Neural cell (in vitro differentiated cells): ENCODE results near the gene CDC20. TPM values are rescaled to one million over a fixed set of nuclear protein-coding genes. Genes with fewer than 3 reads are reported as not detected.

Source experiments
- H2AFZ ChIP-seq: fragments of 200-600, 300-800 bp; sonication (generic), shearing (Covaris generic); 2 replicates; pipeline ENCODE4 v1.6.0; 2014; ENCODE audit warnings: low read depth, mild to moderate bottlenecking, antibody characterized with exemption, low read length, moderate library complexity
- H3F3A ChIP-seq: fragments of 200-600 bp; shearing (Covaris generic); 2 replicates; pipeline ENCODE4 v1.6.1; 2016; ENCODE audit warnings: mild to moderate bottlenecking, moderate library complexity, mixed read lengths, antibody characterized with exemption, low read length; ENCODE audit not compliant: insufficient read depth, poor library complexity, severe bottlenecking
- H3K27ac ChIP-seq: fragments of 200-600, 300-800 bp; sonication (generic), shearing (Covaris generic); 2 replicates; pipeline ENCODE4 v1.5.1; 2014; ENCODE audit warnings: mild to moderate bottlenecking, low read length, moderate library complexity
- H3K27me3 ChIP-seq: fragments of 300-800, 200-600 bp; sonication (generic), shearing (Covaris generic); 2 replicates; pipeline ENCODE4 v1.6.0; 2014; ENCODE audit warnings: mild to moderate bottlenecking, low read depth, low read length, moderate library complexity; ENCODE audit not compliant: insufficient read depth
- H3K36me3 ChIP-seq: fragments of 300-800, 200-600 bp; sonication (generic), shearing (Covaris generic); 2 replicates; pipeline ENCODE4 v1.5.1; 2014; ENCODE audit warnings: mild to moderate bottlenecking, antibody characterized with exemption, low read length, moderate library complexity; ENCODE audit not compliant: insufficient read depth
- H3K4me2 ChIP-seq: fragments of 300-800, 200-600 bp; sonication (generic), shearing (Covaris generic); 2 replicates; pipeline ENCODE4 v1.6.0; 2014; ENCODE audit warnings: mild to moderate bottlenecking, low read length
- H3K4me3 ChIP-seq: fragments of 300-800, 200-600 bp; sonication (generic), shearing (Covaris generic); 2 replicates; pipeline ENCODE4 v1.5.1; 2014; ENCODE audit warnings: mild to moderate bottlenecking, low read length, moderate library complexity
- H3K79me2 ChIP-seq: fragments of 200-600 bp; shearing (Covaris generic); replicated peaks from 2 replicates; pipeline ENCODE4 v1.6.0; 2014; ENCODE audit warnings: mild to moderate bottlenecking, low read length, moderate library complexity; ENCODE audit not compliant: insufficient read depth
- H3K9ac ChIP-seq: fragments of 300-800, 200-600 bp; sonication (generic), shearing (Covaris generic); 2 replicates; pipeline ENCODE4 v1.6.1; 2016; ENCODE audit warnings: mild to moderate bottlenecking, low read length, mixed read lengths
- H3K9me2 ChIP-seq: fragments of 200-600 bp; shearing (Covaris generic); 2 replicates; pipeline ENCODE4 v1.6.1; 2016; ENCODE audit warnings: mild to moderate bottlenecking, low read length, mixed read lengths; ENCODE audit not compliant: insufficient read depth
- H3K9me3 ChIP-seq: fragments of 200-600, 300-800 bp; sonication (generic), shearing (Covaris generic); 2 replicates; pipeline ENCODE4 v1.6.1; 2016; ENCODE audit warnings: mild to moderate bottlenecking, mixed run types, low read length, moderate library complexity, mixed read lengths
- H4K20me1 ChIP-seq: fragments of 200-600 bp; shearing (Covaris generic); 2 replicates; pipeline ENCODE4 v1.6.1; 2016; ENCODE audit warnings: mild to moderate bottlenecking, mixed run types; ENCODE audit not compliant: insufficient read depth
- CTCF ChIP-seq: fragments of 450-650 bp; IDR thresholded peaks from 2 replicates; pipeline ENCODE4 v1.5.1; 2014; ENCODE audit warnings: antibody characterized with exemption, mild to moderate bottlenecking, moderate library complexity; ENCODE audit not compliant: poor library complexity, severe bottlenecking
- EP300 ChIP-seq: fragments of 450-650 bp; conservative IDR thresholded peaks from 2 replicates; pipeline ENCODE4 v1.6.1; 2014; ENCODE audit warnings: antibody characterized with exemption, mild to moderate bottlenecking, moderate library complexity; ENCODE audit not compliant: poor library complexity, severe bottlenecking
- EZH2 ChIP-seq: fragments of 200-600, 300-800 bp; shearing (Covaris generic), sonication (generic); IDR thresholded peaks from 2 replicates; pipeline ENCODE4 v1.6.1; 2014; ENCODE audit warnings: antibody characterized with exemption, low read length, borderline replicate concordance, mild to moderate bottlenecking; ENCODE audit not compliant: insufficient read depth, poor library complexity, severe bottlenecking
- MXI1 ChIP-seq: fragments of 450-650 bp; conservative IDR thresholded peaks from 2 replicates; pipeline ENCODE4 v1.6.1; 2014; ENCODE audit warnings: antibody characterized with exemption, mild to moderate bottlenecking; ENCODE audit not compliant: poor library complexity, severe bottlenecking
- POLR2AphosphoS5 ChIP-seq: IDR thresholded peaks from 2 replicates; pipeline ENCODE4 v1.6.1; 2012
- RAD21 ChIP-seq: fragments of 450-650 bp; conservative IDR thresholded peaks from 2 replicates; pipeline ENCODE4 v1.6.1; 2014; ENCODE audit warnings: antibody characterized with exemption, mild to moderate bottlenecking, moderate library complexity
- REST ChIP-seq: IDR thresholded peaks from 2 replicates; pipeline ENCODE4 v1.6.1; 2012; ENCODE audit warnings: borderline replicate concordance
- SMC3 ChIP-seq: fragments of 450-650 bp; conservative IDR thresholded peaks from 2 replicates; pipeline ENCODE4 v1.6.1; 2014; ENCODE audit warnings: antibody characterized with exemption, mild to moderate bottlenecking, moderate library complexity; ENCODE audit not compliant: poor library complexity
- TAF1 ChIP-seq: IDR thresholded peaks from 2 replicates; pipeline ENCODE4 v1.6.1; 2012; ENCODE audit warnings: low read depth
- polyA minus RNA-seq: library from RNA; depleted of rRNA, polyadenylated mRNA; stranded (reverse); fragments of >200 nt; gene quantifications from 2 replicates; pipeline ENCODE4 v1.2.3, GENCODE V29; 2014
- polyA plus RNA-seq: library from polyadenylated mRNA; depleted of rRNA; stranded (reverse); fragments of >200 nt; gene quantifications from 2 replicates; pipeline ENCODE4 v1.2.3, GENCODE V29; 2014

The CDC20 gene
- polyA plus RNA-seq (2.8 and 5.7 TPM in 2 replicates), polyA minus RNA-seq (1.5 and 3.2 TPM in 2 replicates)

DNA sequence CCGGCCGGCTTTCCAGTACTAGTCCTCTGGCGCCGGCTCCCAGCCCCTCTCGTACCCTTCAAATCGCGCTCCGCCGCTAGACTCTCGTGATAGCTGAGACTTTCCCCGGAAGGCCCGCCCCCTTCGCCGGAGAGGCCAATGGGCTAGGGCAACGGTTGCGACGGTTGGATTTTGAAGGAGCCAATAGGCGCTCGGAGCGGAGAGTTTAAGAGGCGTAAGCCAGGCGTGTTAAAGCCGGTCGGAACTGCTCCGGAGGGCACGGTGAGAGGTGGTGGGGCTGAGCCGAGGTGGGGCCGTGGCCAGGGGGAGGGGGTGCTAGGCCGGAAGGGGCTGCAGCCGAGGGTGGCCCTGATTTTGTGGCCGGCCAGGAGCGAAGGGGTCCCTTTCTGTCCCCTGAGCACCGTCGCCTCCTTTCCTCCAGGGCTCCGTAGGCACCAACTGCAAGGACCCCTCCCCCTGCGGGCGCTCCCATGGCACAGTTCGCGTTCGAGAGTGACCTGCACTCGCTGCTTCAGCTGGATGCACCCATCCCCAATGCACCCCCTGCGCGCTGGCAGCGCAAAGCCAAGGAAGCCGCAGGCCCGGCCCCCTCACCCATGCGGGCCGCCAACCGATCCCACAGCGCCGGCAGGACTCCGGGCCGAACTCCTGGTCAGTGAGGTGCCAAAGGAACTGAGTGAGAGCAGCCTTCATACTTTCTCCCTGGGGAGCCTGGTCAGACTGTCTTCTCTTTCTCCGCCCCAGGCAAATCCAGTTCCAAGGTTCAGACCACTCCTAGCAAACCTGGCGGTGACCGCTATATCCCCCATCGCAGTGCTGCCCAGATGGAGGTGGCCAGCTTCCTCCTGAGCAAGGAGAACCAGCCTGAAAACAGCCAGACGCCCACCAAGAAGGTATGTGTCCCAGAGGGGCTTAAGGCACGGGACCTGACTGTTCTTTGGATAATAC lies at the start of gene CDC20:
TSS of gene CDC20 (plus strand) at position 236 of the 948 bp plus-strand sequence. CDS start at position 471, 235 bp downstream.
- H3K27me3 ChIP-seq = no peaks in the 10 kb centered on the region
- H4K20me1 ChIP-seq = no peaks in the 10 kb centered on the region
- H3K36me3 ChIP-seq = no peaks in the 10 kb centered on the region
- peak within 1 kb of the TSS; percentile 93 for H3K4me3 ChIP-seq
- H2AFZ ChIP-seq = peak within 1 kb of the TSS; percentile 98
- H3K9ac ChIP-seq = peak within 1 kb of the TSS; percentile 68
- H3K9me3 ChIP-seq = no peaks in the 10 kb centered on the region
- H3K9me2 ChIP-seq = no peaks in the 10 kb centered on the region
- H3K27ac ChIP-seq = peak within 1 kb of the TSS; percentile 31
- no peaks in the 10 kb centered on the region for H3F3A ChIP-seq
- H3K4me2 ChIP-seq = peak within 1 kb of the TSS; percentile 100
- H3K79me2 ChIP-seq = peaks cover 6% of the 10 kb centered on the region
- TF ChIP-seq MXI1 (peak; percentile 100), POLR2AphosphoS5 (no peak), TAF1 (peak; percentile 56)

GRCh38 chr1:43309405-43310025 lies 49.3 kb upstream of the CDC20 start:
- Histone ChIP-seq H3K9me2 (no peaks in the 10 kb centered on the region), H4K20me1 (no peaks in the 10 kb centered on the region), H3K4me2 (no peak overlapping the region), H3K27me3 (no peaks in the 10 kb centered on the region), H3K27ac (no peak overlapping the region), H2AFZ (no peak overlapping the region), H3K9me3 (no peaks in the 10 kb centered on the region), H3F3A (no peaks in the 10 kb centered on the region), H3K79me2 (no peaks in the 10 kb centered on the region), H3K36me3 (no peaks in the 10 kb centered on the region), H3K9ac (no peak overlapping the region), H3K4me3 (no peak overlapping the region)
- TF ChIP-seq CTCF = no peak
- no peak for TF ChIP-seq MXI1
- TF ChIP-seq EZH2 = no peak
- no peak for TF ChIP-seq POLR2AphosphoS5
- TF ChIP-seq SMC3 = no peak
- TF ChIP-seq EP300 = no peak
- no peak for TF ChIP-seq TAF1

DNA sequence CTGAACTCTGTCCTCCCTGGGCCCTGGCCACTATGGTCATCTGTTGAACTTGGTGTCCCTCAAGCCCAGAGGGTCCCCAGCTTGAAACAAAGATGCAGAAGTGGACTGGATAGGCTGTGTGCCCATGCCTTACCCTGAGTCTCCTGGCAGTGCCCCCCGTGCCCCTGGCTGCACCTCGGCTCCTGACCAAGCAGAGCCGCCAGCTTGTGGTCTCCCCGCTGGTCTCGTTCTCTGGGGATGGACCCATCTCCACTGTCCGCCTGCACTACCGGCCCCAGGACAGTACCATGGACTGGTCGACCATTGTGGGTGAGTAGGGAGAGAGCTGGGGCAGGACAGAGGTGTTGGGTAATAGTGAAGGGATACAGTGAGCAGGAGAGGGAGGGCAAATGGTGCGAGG lies 47.3 kb upstream of the CDC20 start:
- Histone ChIP-seq H3F3A (no peaks in the 10 kb centered on the region), H3K27me3 (no peaks in the 10 kb centered on the region), H4K20me1 (no peaks in the 10 kb centered on the region), H3K36me3 (no peaks in the 10 kb centered on the region), H3K4me2 (no peak overlapping the region), H3K9ac (no peak overlapping the region), H3K27ac (no peak overlapping the region), H3K9me3 (no peaks in the 10 kb centered on the region), H3K9me2 (no peaks in the 10 kb centered on the region), H2AFZ (no peak overlapping the region), H3K79me2 (no peaks in the 10 kb centered on the region), H3K4me3 (no peak overlapping the region)
- TF ChIP-seq CTCF (no peak), RAD21 (no peak), REST (no peak), EZH2 (no peak), MXI1 (no peak), POLR2AphosphoS5 (no peak), SMC3 (no peak), TAF1 (no peak), EP300 (no peak)
